PFSK-1 (cell line): ENCODE results near the gene GTF2A1L.

Experiments
- FOXP2 ChIP-seq: optimal IDR thresholded peaks from 2 replicates; pipeline ENCODE3; 2011; ENCODE audit warnings: borderline replicate concordance, control low read depth, inconsistent platforms; ENCODE audit not compliant: insufficient read depth; ENCODE audit errors: extremely low read length, extremely low read depth
- POLR2AphosphoS5 ChIP-seq: IDR thresholded peaks from 2 replicates; pipeline ENCODE4 v1.6.1; 2012; ENCODE audit warnings: low read depth, mild to moderate bottlenecking, control low read depth, low read length, moderate library complexity
- SIN3A ChIP-seq: IDR thresholded peaks from 2 replicates; pipeline ENCODE4 v1.6.1; 2012; ENCODE audit warnings: mild to moderate bottlenecking, low read length, moderate library complexity, borderline replicate concordance; ENCODE audit not compliant: insufficient read depth
- TAF1 ChIP-seq: IDR thresholded peaks from 2 replicates; pipeline ENCODE4 v1.6.1; 2012; ENCODE audit warnings: low read length, control low read depth, borderline replicate concordance; ENCODE audit not compliant: insufficient read depth
- TF ChIP-seq, protein P1 (sequence below), 2 experiments: IDR thresholded peaks; 2 replicates each; pipeline versions ENCODE4 v1.6.1 to v1.8.0; 2011 to 2012; ENCODE audit warnings: low read depth in 2 of 2, low read length in 2 of 2, control low read depth in 1 of 2, inconsistent platforms in 1 of 2, mild to moderate bottlenecking in 1 of 2, moderate library complexity in 1 of 2; ENCODE audit not compliant: insufficient read depth in 1 of 2

The GTF2A1L gene

DNA sequence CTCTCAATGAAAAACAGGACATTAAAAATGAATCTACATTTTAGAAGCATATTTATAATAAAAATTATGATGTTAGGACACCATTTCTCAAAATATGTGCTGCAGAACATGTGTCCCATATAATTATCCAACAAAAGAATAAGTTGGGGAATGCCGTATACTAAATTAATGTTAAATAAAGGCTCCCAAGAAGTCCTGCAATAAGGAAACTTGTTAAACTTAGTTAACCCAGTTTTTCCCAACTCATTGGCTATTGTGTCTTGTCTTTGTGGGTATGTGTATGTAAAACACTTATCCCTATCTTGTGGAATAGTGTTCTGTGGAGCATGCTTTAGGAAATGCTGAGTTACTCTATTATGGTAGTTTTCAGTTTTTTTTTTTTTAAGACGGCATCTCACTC lies 25.6 kb upstream of the GTF2A1L start:
- TF ChIP-seq POLR2AphosphoS5 (no peak), SIN3A (no peak)
- TF ChIP-seq, protein P1, sequence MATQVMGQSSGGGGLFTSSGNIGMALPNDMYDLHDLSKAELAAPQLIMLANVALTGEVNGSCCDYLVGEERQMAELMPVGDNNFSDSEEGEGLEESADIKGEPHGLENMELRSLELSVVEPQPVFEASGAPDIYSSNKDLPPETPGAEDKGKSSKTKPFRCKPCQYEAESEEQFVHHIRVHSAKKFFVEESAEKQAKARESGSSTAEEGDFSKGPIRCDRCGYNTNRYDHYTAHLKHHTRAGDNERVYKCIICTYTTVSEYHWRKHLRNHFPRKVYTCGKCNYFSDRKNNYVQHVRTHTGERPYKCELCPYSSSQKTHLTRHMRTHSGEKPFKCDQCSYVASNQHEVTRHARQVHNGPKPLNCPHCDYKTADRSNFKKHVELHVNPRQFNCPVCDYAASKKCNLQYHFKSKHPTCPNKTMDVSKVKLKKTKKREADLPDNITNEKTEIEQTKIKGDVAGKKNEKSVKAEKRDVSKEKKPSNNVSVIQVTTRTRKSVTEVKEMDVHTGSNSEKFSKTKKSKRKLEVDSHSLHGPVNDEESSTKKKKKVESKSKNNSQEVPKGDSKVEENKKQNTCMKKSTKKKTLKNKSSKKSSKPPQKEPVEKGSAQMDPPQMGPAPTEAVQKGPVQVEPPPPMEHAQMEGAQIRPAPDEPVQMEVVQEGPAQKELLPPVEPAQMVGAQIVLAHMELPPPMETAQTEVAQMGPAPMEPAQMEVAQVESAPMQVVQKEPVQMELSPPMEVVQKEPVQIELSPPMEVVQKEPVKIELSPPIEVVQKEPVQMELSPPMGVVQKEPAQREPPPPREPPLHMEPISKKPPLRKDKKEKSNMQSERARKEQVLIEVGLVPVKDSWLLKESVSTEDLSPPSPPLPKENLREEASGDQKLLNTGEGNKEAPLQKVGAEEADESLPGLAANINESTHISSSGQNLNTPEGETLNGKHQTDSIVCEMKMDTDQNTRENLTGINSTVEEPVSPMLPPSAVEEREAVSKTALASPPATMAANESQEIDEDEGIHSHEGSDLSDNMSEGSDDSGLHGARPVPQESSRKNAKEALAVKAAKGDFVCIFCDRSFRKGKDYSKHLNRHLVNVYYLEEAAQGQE (IDR thresholded peaks at IDR 0.05; ENCODE audit: insufficient read depth in 1 of 2, low read depth in 2 of 2, low read length in 2 of 2) = no peak

DNA sequence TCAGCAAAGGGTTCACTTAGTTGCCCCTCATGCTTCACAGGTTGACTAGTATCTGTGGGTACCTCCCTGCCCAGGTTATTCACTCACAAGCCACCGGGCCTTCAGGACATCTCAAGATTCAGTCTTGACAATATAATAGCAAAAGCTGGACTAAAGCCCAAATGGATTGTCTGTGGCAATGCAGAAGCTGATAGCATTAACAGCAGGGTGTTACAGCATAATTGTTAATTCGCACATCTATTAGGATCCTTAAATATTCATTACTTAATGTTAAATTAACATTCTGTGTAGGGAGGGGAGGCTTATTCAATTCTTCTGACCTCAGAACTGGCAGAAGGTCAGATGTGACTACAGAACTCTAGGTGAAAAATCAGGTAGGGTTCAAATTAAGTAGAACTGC lies 20.2 kb upstream of the GTF2A1L start:
- TF ChIP-seq, protein P1 (IDR thresholded peaks at IDR 0.05; ENCODE audit: insufficient read depth in 1 of 2, low read depth in 2 of 2, low read length in 2 of 2) = no peak
- TF ChIP-seq FOXP2 (no peak), POLR2AphosphoS5 (no peak), SIN3A (no peak), TAF1 (no peak)

DNA sequence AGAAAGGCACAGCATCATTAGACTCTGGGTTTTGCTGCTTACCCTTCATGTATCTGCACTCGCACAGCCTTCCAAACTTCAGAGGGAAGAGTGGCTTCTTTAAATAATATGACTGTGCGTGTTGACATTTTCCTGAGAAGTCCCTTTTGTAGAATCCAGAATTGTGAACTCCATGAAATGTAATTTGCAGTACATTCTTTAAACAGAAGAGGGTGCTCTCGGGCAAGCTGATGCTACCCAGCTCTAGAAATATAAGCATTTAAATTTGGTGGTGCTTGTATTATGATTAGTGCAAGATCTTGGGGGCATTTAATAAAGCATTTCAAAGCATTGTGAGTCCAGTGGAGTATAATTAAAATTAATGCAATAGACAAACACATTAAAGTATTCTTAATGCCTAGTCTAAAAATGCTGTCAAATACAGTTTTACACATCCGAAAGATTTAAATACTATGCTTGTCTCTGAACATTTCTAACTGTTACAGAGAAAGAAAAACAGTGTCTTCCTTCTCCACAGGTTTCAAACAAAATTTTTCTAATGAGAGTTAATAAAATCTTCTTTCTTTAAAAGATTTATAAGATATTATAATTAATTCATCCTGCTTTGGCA lies 17.3 kb upstream of the GTF2A1L start:
- TF ChIP-seq SIN3A = no peak

DNA sequence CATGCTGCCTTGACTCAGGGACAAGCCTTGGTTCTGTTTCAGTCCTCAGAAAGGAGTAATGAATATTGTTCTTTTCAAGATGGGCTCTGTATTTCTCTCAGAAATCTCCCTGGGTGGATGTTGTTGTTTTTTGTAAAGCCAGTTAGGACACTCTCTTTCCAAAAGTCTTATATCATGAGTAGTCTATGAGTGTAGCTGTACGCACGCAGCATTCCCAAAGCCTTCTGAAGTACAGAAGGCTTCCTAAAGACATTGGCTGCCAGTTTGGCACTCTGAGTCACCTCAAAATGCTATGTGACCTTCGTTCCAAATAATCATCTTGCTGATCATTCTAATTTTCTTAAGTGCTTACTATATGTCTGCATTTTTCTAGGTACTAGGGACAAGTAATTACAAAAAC lies 16.7 kb upstream of the GTF2A1L start:
- TF ChIP-seq TAF1 (no peak), SIN3A (no peak), FOXP2 (no peak), POLR2AphosphoS5 (no peak)
- TF ChIP-seq, protein P1 (IDR thresholded peaks at IDR 0.05; ENCODE audit: insufficient read depth in 1 of 2, low read depth in 2 of 2, low read length in 2 of 2) = no peak

DNA sequence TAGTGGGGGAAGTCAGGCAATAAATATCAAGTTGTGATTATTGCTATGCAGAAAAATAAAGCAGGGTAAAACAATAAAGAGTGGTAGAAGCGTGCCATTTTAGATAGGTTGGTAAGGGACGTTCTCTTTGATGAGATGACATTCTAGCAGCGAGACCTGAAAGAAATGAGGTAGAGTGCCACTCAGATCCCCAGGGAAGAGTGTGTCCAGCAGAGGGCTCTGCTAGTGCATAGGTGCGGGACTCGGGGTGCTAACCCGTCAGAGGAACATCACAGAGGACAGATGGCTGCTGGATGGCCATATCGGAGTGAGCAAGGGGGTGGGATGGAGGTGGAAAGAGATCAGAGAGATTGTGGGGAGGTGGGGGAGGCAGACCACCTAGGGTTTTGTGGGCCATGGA lies 16.3 kb upstream of the GTF2A1L start:
- TF ChIP-seq FOXP2 (no peak), POLR2AphosphoS5 (no peak), TAF1 (no peak), SIN3A (no peak)
- TF ChIP-seq, protein P1 (IDR thresholded peaks at IDR 0.05; ENCODE audit: insufficient read depth in 1 of 2, low read depth in 2 of 2, low read length in 2 of 2) = no peak
